Measurements from ENCODE around the gene AP1G2.
"Not testable (repeated sequence)": the region's sequence is repeated elsewhere in the genome, so short reads cannot be mapped to it uniquely, and the experiment has no call there.

The AP1G2 gene

GRCh38 chr14:23555882-23556699 is 11.5 kb downstream of the AP1G2 start, which contains the start of gene THTPA:
TSS of gene THTPA (plus strand) at chr14:23556271. CDS start at chr14:23556758, 487 bp downstream.
- DNase-seq: peak; percentile 85

GRCh38 chr14:23555533-23555881 is 12.1 kb downstream of the AP1G2 start:
- DNase-seq: no peak

- peak; percentile 67 for DNase-seq
These were observed 16.1 kb downstream of the AP1G2 start, which contains the start of gene ZFHX2 for GRCh38 chr14:23551266-23552028. TSS of gene ZFHX2 (minus strand) at chr14:23551765. CDS start at chr14:23535325, 16,440 bp downstream.

- DNase-seq: no peak
These were observed 16.8 kb downstream of the AP1G2 start for GRCh38 chr14:23550812-23551265.

GRCh38 chr14:23550131-23550811 is 17.3 kb downstream of the AP1G2 start:
- no peak for DNase-seq

GRCh38 chr14:23548351-23549318 is 19.0 kb downstream of the AP1G2 start:
- DNase-seq: no peak

- no peak for DNase-seq
These were observed 19.7 kb downstream of the AP1G2 start for GRCh38 chr14:23547924-23548323.

- no peak for DNase-seq
These were observed 21.0 kb downstream of the AP1G2 start for GRCh38 chr14:23546450-23547035.

GRCh38 chr14:23545740-23546365 is 21.7 kb downstream of the AP1G2 start:
- DNase-seq: no peak

GRCh38 chr14:23544511-23545447 is 22.8 kb downstream of the AP1G2 start:
- DNase-seq: no peak

GRCh38 chr14:23543403-23543802 is 24.2 kb downstream of the AP1G2 start:
- DNase-seq: no peak

- no peak for DNase-seq
These were observed 25.3 kb downstream of the AP1G2 start for GRCh38 chr14:23542261-23542660.

GRCh38 chr14:23540141-23540469 is 27.5 kb downstream of the AP1G2 start:
- DNase-seq: no peak

GRCh38 chr14:23539248-23540140 is 28.1 kb downstream of the AP1G2 start:
- peak; percentile 73 for DNase-seq

- DNase-seq: peak; percentile 85
These were observed 28.8 kb downstream of the AP1G2 start for GRCh38 chr14:23538785-23539184.

- DNase-seq: no peak
These were observed 29.4 kb downstream of the AP1G2 start for GRCh38 chr14:23538050-23538718.

- peak; percentile 24 for DNase-seq
These were observed 30.1 kb downstream of the AP1G2 start for GRCh38 chr14:23537351-23538049.

- not testable (repeated sequence) for DNase-seq
These were observed 30.7 kb downstream of the AP1G2 start for GRCh38 chr14:23536906-23537305.

Measured in NCI-H1694 treated with DMSO at 0.1 percent for 48 hours (cell line).